AG04449 (cell line): Measurements from ENCODE around the gene DRAM2.

Experiments
- CTCF ChIA-PET: fragments of 350-600 bp; formaldehyde crosslinking; extraction: SDS; loops from one replicate; lab custom pipeline; 2021; ENCODE audit warnings: antibody characterized with exemption; lab: Yijun Ruan, JAX
- POLR2A ChIA-PET: fragments of 400-600, 350-600 bp; formaldehyde crosslinking; extraction: SDS; loops from one replicate; lab custom pipeline; 2020; ENCODE audit warnings: antibody characterized with exemption, inconsistent platforms; lab: Yijun Ruan, JAX
- DNase-seq: peaks from one replicate; pipeline ENCODE4 v3.0.0-alpha.2; 2010; ENCODE audit warnings: low read depth, low spot score
- H3K4me3 ChIP-seq: 2 replicates; pipeline ENCODE4 v1.5.1; 2011; ENCODE audit warnings: low read depth, mild to moderate bottlenecking, control low read depth, low read length
- TF ChIP-seq, protein P1 (sequence below): IDR thresholded peaks from one replicate; pipeline ENCODE4 v1.5.1; 2011; ENCODE audit warnings: mild to moderate bottlenecking, moderate library complexity, low read length, control low read depth, inconsistent platforms; ENCODE audit not compliant: insufficient read depth; ENCODE audit errors: missing control alignments

The DRAM2 gene

DNA sequence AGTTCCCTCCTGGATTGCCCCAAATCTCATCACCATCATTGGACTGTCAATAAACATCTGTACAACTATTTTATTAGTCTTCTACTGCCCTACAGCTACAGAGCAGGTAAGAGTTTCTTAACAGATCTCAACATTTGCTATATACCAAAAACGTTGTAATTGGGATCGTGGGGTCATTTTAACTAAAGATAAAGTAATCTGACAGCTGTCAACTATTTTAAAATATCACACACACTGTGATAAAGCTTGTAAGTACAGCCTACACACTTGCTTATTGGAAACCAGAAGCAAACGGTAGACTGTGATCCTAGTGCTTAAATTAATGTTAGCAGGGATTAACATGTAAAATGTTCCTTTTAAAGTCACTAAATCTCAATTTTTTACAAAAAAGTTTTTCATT is 8.1 kb upstream of the DRAM2 start:
- H3K4me3 ChIP-seq, result no peak overlapping the region
- no peak for DNase-seq
- ChIA-PET POLR2A (no interaction called here), CTCF (no interaction called here)
- TF ChIP-seq, protein P1, sequence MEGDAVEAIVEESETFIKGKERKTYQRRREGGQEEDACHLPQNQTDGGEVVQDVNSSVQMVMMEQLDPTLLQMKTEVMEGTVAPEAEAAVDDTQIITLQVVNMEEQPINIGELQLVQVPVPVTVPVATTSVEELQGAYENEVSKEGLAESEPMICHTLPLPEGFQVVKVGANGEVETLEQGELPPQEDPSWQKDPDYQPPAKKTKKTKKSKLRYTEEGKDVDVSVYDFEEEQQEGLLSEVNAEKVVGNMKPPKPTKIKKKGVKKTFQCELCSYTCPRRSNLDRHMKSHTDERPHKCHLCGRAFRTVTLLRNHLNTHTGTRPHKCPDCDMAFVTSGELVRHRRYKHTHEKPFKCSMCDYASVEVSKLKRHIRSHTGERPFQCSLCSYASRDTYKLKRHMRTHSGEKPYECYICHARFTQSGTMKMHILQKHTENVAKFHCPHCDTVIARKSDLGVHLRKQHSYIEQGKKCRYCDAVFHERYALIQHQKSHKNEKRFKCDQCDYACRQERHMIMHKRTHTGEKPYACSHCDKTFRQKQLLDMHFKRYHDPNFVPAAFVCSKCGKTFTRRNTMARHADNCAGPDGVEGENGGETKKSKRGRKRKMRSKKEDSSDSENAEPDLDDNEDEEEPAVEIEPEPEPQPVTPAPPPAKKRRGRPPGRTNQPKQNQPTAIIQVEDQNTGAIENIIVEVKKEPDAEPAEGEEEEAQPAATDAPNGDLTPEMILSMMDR, result no peak

DNA sequence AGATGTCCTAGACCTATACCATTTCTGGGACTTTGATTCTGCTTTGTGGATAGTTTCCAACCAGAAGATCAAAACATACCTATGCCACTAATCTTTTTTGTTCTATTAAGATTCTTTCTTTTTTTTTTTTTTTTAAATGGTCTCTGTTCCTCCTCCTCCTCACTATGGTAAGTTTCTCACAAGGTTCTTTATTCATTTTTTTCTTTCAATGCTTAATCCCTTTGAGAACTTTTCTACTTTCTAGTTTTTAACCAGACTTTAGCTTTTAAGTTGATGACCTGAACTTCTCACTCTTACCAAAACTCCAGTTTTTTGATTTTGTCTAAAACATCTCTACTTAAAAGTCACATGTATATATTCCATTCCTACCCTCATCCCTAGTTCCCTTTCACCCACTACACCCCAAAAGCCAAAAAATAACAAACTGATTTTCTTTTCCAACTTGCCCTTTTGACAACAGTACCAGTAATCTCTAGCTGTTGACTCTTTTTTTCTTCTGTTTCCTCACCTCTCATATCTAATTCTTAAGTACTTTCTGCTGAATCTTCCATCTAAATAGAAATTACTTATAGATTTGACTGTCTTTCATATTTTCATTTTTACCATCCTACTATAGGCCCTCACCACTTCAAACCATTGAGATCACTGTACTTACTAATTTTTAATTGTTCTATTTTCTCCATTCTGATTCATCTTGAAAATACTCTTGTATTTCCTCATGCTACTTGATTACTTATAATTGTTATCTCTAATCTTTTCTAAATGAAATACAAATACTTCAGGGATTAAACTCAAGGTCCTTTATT is 6.3 kb upstream of the DRAM2 start:
- TF ChIP-seq, protein P1, result no peak
- no peak for DNase-seq
- ChIA-PET CTCF (no interaction called here), POLR2A (no interaction called here)
- H3K4me3 ChIP-seq, result no peak overlapping the region

DNA sequence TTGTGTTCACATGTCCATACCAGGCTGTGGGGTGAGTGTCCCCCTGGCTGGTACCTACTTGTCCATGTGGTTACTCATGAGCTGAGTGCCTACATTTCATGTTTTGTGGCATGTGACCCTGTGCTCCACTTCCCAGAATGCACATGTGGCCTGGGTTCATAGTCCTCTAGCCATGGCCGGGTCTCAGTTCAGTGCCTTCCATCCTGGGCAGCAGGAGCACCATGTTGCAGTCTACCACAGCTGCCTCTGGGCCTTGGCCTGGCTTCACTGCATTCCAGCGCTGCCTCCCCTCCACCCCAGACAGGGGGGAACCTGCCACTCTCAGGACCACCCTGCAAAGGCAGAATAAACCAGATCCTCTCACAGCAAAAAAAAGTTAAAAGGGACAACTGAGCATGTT is 5.6 kb upstream of the DRAM2 start:
- CTCF ChIA-PET, result no interaction called here
- POLR2A ChIA-PET, result interaction anchor here (0.9 kb wide), 1 partner anchor 10 kb away, joined by 3 read pairs; no protein-coding TSS in a partner anchor
- DNase-seq, result no peak
- TF ChIP-seq, protein P1, result no peak
- no peak overlapping the region for H3K4me3 ChIP-seq

DNA sequence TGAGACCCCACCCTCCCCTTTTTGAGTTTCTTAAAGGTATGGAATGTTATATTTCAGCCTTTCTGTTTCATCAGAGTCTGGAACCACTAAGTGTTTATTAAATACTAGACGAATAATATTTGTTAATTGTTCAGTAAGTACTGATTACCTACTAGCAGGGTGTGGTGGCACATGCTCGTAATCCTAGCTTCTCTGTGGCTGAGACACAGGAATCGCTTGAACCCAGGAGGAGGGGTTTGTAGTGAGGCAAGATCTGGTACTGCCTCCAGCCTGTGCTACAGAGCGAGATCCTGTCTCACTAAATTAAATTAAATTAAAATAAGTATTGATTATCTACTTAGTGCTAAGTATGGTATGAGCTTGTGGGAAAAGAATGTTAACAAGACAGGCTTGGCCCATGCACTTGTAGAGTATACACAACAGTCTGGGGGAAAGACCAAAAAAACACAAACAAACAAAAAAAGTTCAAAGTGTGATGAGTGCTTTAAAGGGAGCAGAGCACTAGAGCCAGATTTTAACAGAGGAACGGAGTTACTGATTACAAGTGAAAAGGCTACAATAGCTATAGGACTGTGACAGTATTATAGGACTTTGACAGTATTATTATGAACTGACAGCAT is 2.6 kb upstream of the DRAM2 start:
- DNase-seq, result no peak
- CTCF ChIA-PET, result interaction anchor here (1.6 kb wide), 1 partner anchor 49 kb away, joined by 5 read pairs; no protein-coding TSS in a partner anchor
- TF ChIP-seq, protein P1, result no peak
- POLR2A ChIA-PET, result no interaction called here
- no peak overlapping the region for H3K4me3 ChIP-seq

DNA sequence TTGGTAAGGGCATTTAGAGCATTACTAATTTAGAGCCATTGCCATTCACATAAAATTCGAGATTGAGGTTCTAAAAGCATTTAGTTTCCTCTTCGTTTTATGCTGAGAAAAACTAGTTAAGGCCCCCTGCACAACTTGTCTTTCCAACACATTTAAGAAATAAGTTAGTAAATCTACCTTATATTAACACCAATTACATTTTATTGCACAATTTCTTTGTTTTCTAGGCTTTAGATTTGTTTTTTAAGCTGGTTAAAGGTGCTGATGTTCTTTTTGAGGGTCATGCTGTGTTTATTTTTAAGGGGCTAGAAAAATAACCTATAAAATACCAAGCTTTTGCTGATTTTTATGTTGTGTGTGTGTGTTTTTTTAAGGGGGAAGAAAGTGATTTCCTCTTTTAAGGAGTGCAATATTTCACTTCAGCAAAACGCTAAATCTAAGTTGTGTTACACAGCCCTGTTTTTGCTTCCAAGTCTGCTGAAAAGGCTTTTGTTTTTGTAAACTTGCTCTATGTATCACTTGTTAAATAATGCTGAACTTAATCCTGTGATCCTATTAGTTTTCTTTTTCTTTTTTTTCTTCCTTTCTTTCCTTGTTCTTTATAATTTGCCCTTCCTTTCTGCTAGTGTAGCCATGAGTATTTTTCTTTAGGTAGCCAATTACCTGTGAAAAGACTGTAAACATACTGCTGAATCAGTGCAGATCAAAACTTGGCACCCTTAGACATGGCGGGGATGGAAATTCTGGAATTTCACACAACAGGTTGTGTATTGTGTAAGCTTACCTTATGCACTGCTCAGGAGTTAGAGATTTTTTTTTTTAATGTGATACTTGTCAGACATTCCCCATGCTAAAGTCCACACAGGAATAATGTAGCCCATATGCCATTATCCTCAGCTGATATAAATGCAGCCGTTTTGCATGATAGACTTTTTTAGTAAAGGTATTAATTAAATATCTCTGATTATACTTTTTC is 1.6 kb upstream of the DRAM2 start:
- H3K4me3 ChIP-seq, result peak overlapping the region; percentile 88
- TF ChIP-seq, protein P1, result no peak
- POLR2A ChIA-PET, result no interaction called here
- CTCF ChIA-PET, result interaction anchor here (0.9 to 1.6 kb wide), 2 partner anchors 22 to 50 kb away, joined by 3 to 5 read pairs; no protein-coding TSS in a partner anchor
- no peak for DNase-seq

DNA sequence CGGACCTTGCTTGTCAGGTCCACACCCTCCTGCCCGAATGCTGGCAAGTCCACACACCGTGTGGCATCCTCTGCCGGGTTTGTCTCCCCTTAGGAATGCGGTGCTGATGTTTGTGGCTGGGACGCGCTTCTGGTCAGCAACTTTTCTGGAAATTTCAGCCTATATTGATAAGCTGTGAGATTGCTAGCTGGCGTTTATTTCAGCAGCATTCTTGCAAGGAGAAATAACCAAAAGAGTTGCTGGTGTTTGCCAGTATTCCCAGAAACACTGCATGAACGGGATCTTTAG is 731 bp upstream of the DRAM2 start:
- ChIA-PET POLR2A (no interaction called here), CTCF (no interaction called here)
- TF ChIP-seq, protein P1, result no peak
- peak overlapping the region; percentile 88 for H3K4me3 ChIP-seq
- DNase-seq, result no peak
